Measurements from ENCODE around the gene MVB12B. TPM values are rescaled to one million over a fixed set of nuclear protein-coding genes. Genes with fewer than 3 reads are reported as not detected.

The MVB12B gene
- total and polyA plus RNA-seq, 2 of the 13 experiments (the other 11 are each of a cell fraction or from before 2014, with no cell fraction given), result 12.1 to 30.1 TPM

DNA sequence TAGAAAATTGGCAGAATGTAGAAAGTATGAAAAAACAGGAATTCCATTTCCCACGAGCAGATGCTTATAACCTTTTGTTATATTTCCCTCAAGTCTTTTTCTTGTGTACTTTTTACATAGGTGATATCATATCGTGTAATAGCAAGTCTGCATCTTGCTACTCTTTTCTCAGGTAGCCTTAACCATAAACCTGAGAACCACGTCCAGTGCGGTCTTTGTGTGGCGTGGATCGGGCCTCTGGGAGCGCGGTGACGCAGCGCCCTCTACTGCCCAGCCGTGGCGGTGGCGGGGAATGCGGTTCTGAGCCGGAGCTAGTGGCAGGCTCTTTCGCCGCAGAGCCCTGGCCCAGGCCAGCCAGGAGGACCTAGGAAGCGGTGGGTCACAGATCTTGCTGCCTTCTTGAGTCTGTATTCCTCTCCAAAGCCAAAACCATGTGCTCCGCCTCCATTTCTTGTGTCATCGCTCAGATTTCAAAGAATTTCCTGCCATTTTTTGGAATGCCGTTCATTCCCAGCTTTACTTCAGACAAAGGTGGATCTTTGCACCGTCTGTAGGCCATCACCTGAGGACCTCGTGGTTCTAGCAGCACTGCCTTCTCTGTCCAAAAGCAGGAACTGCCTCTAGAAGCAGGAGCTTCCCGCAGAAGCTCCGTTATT lies 71.9 kb downstream of the MVB12B start (continued):
- TF ChIP-seq ZFP91 (CRISPR knock-in tag; IDR thresholded peaks at IDR 0.05; ENCODE audit: borderline replicate concordance), result peak; percentile 57
- TF ChIP-seq ZBTB7A (CRISPR knock-in tag; IDR thresholded peaks at IDR 0.05), result 0 out of 2 replicates have a peak, but pooled peaks have one; percentile 24
- TF ChIP-seq ZNF552 (CRISPR knock-in tag; IDR thresholded peaks at IDR 0.05; ENCODE audit: borderline replicate concordance), result no peak
- TF ChIP-seq KDM2A (CRISPR knock-in tag; IDR thresholded peaks at IDR 0.05; ENCODE audit: borderline replicate concordance, low read depth), result peak; percentile 56; the same call in 1 of the 2 replicates
- TF ChIP-seq SRF (IDR thresholded peaks at IDR 0.05; ENCODE audit: low read depth, low read length), result no peak
- TF ChIP-seq, protein P1, sequence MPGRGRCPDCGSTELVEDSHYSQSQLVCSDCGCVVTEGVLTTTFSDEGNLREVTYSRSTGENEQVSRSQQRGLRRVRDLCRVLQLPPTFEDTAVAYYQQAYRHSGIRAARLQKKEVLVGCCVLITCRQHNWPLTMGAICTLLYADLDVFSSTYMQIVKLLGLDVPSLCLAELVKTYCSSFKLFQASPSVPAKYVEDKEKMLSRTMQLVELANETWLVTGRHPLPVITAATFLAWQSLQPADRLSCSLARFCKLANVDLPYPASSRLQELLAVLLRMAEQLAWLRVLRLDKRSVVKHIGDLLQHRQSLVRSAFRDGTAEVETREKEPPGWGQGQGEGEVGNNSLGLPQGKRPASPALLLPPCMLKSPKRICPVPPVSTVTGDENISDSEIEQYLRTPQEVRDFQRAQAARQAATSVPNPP (CRISPR knock-in tag; IDR thresholded peaks at IDR 0.05), result no peak
- TF ChIP-seq, protein P2, sequence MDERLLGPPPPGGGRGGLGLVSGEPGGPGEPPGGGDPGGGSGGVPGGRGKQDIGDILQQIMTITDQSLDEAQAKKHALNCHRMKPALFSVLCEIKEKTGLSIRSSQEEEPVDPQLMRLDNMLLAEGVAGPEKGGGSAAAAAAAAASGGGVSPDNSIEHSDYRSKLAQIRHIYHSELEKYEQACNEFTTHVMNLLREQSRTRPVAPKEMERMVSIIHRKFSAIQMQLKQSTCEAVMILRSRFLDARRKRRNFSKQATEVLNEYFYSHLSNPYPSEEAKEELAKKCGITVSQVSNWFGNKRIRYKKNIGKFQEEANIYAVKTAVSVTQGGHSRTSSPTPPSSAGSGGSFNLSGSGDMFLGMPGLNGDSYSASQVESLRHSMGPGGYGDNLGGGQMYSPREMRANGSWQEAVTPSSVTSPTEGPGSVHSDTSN (CRISPR knock-in tag; IDR thresholded peaks at IDR 0.05), result no peak
- no peak for TF ChIP-seq ZNF724P (CRISPR knock-in tag; IDR thresholded peaks at IDR 0.05; ENCODE audit: borderline replicate concordance)
- no peak for TF ChIP-seq MAX (IDR thresholded peaks at IDR 0.05)
- TF ChIP-seq ZNF282 (IDR thresholded peaks at IDR 0.05; ENCODE audit: partially characterized antibody), result no peak
- TF ChIP-seq ZNF225 (CRISPR knock-in tag; IDR thresholded peaks at IDR 0.05), result 0 out of 2 replicates have a peak, but pooled peaks have one; percentile 29
- TF ChIP-seq PRMT3 (CRISPR knock-in tag; IDR thresholded peaks at IDR 0.05; ENCODE audit: borderline replicate concordance, low read depth), result no peak
- TF ChIP-seq SYNCRIP (IDR thresholded peaks at IDR 0.05; ENCODE audit: insufficient read depth, low read depth, low read length), result no peak
- TF ChIP-seq PHF21A (CRISPR knock-in tag; IDR thresholded peaks at IDR 0.05), result no peak
- TF ChIP-seq ZNF10 (CRISPR knock-in tag; IDR thresholded peaks at IDR 0.05; ENCODE audit: borderline replicate concordance, low read depth), result no peak
- no peak for TF ChIP-seq TRIM24 (CRISPR knock-in tag; IDR thresholded peaks at IDR 0.05)
- TF ChIP-seq AGO1 (IDR thresholded peaks at IDR 0.05; ENCODE audit: low read depth, low read length, poor library complexity, severe bottlenecking), result no peak
- 0 out of 2 replicates have a peak, but pooled peaks have one; percentile 18 for TF ChIP-seq DNMT1 (CRISPR knock-in tag; IDR thresholded peaks at IDR 0.05)
- no peak for TF ChIP-seq ZNF652 (CRISPR knock-in tag; IDR thresholded peaks at IDR 0.05; ENCODE audit: borderline replicate concordance, low read depth)
- peak; percentile 90 for TF ChIP-seq XRCC5 (optimal IDR thresholded peaks at IDR 0.05; ENCODE audit: low read length)
- TF ChIP-seq, protein P3, sequence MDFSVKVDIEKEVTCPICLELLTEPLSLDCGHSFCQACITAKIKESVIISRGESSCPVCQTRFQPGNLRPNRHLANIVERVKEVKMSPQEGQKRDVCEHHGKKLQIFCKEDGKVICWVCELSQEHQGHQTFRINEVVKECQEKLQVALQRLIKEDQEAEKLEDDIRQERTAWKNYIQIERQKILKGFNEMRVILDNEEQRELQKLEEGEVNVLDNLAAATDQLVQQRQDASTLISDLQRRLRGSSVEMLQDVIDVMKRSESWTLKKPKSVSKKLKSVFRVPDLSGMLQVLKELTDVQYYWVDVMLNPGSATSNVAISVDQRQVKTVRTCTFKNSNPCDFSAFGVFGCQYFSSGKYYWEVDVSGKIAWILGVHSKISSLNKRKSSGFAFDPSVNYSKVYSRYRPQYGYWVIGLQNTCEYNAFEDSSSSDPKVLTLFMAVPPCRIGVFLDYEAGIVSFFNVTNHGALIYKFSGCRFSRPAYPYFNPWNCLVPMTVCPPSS (IDR thresholded peaks at IDR 0.05), result no peak
- no peak for TF ChIP-seq SNAI1 (CRISPR knock-in tag; IDR thresholded peaks at IDR 0.05; ENCODE audit: borderline replicate concordance)
- no peak for TF ChIP-seq ZFP36 (IDR thresholded peaks at IDR 0.05; ENCODE audit: borderline replicate concordance, low read depth, low read length, partially characterized antibody)
